DOHH2 (cell line): ENCODE results near the gene COL2A1.
"Not testable (repeated sequence)": the region's sequence is repeated elsewhere in the genome, so short reads cannot be mapped to it uniquely, and the experiment has no call there.

Experiments
- CTCF ChIP-seq: fragments of 200-600 bp; sonication (generic); IDR thresholded peaks from one replicate; pipeline ENCODE4 v1.5.1; 2014; ENCODE audit warnings: antibody characterized with exemption, mild to moderate bottlenecking, low read depth, low read length; ENCODE audit not compliant: poor library complexity, severe bottlenecking
- EZH2phosphoT487 ChIP-seq: fragments of 200-600 bp; sonication (generic); IDR thresholded peaks from 2 replicates; pipeline ENCODE4 v1.6.1; 2017; ENCODE audit warnings: borderline replicate concordance, mild to moderate bottlenecking, antibody characterized with exemption, low read length, moderate library complexity, mixed read lengths

- TF ChIP-seq CTCF, EZH2phosphoT487: not testable (repeated sequence)
Measured at GRCh38 chr12:47957671-47958070, 46.6 kb downstream of the COL2A1 start.
